ENCODE measurements around the gene RIMBP2.

DNA sequence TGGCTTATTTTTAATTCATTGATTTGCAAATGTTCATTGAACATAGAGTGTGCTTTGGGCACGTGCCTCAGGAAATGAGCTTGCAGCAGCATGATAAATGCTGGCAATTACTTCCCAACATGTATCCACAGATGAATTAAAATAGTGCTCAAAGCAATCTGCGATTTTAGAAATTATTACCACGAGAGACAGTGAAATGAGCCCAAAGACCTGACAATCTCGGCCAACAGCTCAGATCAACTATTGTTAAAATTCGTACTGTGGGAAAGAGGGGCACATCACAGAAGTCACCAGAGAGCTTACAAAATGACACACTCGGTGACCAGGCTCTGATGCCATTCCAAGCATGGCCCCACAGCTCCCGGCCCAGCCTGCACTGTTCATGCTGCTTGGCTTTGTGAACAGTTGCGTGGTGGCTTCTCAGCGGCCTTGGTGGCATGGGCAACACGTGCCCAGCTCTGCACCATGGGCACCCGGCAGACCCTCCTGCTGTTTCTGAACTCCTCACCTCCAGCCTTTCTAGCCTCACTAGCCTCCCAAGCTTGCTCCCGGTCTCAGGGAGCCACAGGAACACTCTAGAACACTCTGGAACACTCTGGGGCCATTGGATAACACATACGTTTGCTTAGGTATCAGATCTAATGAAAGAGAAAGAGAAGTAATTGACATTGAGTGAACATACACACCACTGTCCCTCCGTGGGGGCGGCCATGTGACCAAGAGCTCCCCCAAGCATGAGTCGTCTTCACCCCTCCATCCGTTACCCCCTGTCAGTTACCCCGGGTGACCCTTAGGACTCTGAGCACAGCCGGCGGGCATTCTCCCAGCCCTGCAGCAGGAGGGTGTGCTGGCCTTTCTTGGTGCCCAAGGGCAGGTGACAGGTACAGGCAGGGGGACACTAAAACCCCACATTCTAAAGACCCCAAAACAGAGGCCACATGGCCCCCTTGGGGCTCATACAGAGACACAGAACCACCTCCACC is 28.0 kb downstream of the RIMBP2 start:
- TF ChIP-seq POLR2A (IDR thresholded peaks at IDR 0.05; ENCODE audit: low read depth, low read length): no peak
- TF ChIP-seq POLR2AphosphoS5 (IDR thresholded peaks at IDR 0.05; ENCODE audit: low read depth, low read length): no peak

All from GM12892 (cell line).